Measurements from ENCODE around the gene RSPO4. TPM values are rescaled to one million over a fixed set of nuclear protein-coding genes. Genes with fewer than 3 reads are reported as not detected.

RSPO4 gene
- total RNA-seq = not detected in 2 replicates

DNA sequence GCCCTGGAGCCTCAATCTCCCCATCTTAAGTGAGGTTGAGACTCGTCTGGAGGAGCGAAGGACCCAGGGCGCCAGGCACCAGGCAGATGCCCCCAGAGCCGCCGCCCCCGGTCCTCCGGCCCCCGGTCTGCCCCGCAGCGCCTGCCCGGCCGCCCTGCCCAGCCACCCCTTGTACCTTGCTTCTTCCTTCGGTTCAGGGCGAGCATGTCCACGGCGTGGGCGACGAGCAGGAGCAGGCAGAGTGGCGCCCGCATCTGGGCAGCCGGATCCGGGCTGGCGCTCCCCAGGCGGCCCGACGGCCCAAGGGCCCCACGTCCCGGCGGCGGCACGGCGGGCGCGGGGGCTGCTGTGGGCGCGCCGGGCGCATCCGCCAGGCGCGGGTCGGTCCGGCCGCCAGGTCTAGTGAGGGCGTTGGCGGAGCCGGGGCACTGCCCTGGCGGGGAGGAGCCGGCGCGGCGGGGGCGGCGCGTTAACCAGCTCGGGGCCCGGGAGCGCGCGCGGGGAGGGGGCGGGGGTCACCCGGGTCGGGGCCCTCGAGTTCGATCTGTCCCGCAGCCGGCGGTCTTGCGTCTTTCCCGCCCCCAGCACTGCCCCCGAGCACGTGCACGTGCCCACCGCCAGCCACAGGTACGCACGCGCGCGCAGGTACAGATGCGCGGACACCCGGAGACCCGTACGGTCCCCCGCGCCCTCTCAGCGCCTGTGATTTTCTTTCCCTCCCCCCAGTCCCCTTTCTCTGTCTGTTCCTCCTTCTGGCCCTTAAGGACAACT is at the start of gene RSPO4:
Gene RSPO4, minus strand, starts transcription at position 401 of the 771 bp plus-strand sequence. Its CDS starts 147 bp downstream, at position 254.

GRCh38 chr20:916125-916799 is 85.8 kb downstream of the RSPO4 start, which contains the start of gene ANGPT4:
ANGPT4 (minus strand) TSS chr20:916334; CDS start chr20:916214, 120 bp downstream.

Other genes with a start within 250 kb of the RSPO4 start
- not detected in 2 replicates for gene SLC52A3, start 233.8 kb downstream of the RSPO4 start, total RNA-seq
- gene FAM110A, start 168.6 kb downstream of the RSPO4 start, total RNA-seq = 1.2 and 1.9 TPM in 2 replicates
- not detected in 2 replicates for gene ANGPT4, start 86.0 kb downstream of the RSPO4 start, total RNA-seq
- gene PSMF1, start 116.3 kb upstream of the RSPO4 start, total RNA-seq = 16.4 and 19.1 TPM in 2 replicates
- not detected in 2 replicates for gene TMEM74B, start 182.7 kb upstream of the RSPO4 start, total RNA-seq
- gene C20orf202, start 201.1 kb upstream of the RSPO4 start, total RNA-seq = not detected in 2 replicates
- under 0.01 TPM in 1 of 2 replicates, not detected in the other for gene RAD21L1, start 223.7 kb upstream of the RSPO4 start, total RNA-seq